Ishikawa (cell line): ENCODE results near the gene SAPCD2.

Source experiments
- CEBPB ChIP-seq: IDR thresholded peaks from 2 replicates; pipeline ENCODE4 v1.6.1; 2012
- EP300 ChIP-seq: IDR thresholded peaks from 2 replicates; pipeline ENCODE4 v1.6.1; 2012; ENCODE audit warnings: borderline replicate concordance
- MAX ChIP-seq: IDR thresholded peaks from 2 replicates; pipeline ENCODE4 v1.6.1; 2012
- REST ChIP-seq: IDR thresholded peaks from 2 replicates; pipeline ENCODE4 v1.6.1; 2012; ENCODE audit warnings: low read depth, mild to moderate bottlenecking
- TAF1 ChIP-seq: IDR thresholded peaks from 2 replicates; pipeline ENCODE4 v1.6.1; 2012; ENCODE audit warnings: low read depth, mild to moderate bottlenecking
- TEAD4 ChIP-seq: IDR thresholded peaks from 2 replicates; pipeline ENCODE4 v1.6.1; 2012
- USF1 ChIP-seq: IDR thresholded peaks from 2 replicates; pipeline ENCODE4 v1.6.1; 2012
- ZBTB7A ChIP-seq: IDR thresholded peaks from 2 replicates; pipeline ENCODE4 v1.6.1; 2012; ENCODE audit warnings: low read depth

- TF ChIP-seq EP300: no peak
- TF ChIP-seq REST: no peak
- no peak for TF ChIP-seq TEAD4
- no peak for TF ChIP-seq CEBPB
- TF ChIP-seq MAX: no peak
- no peak for TF ChIP-seq TAF1
- no peak for TF ChIP-seq USF1
- 0 out of 2 replicates have a peak, but pooled peaks have one; percentile 10 for TF ChIP-seq ZBTB7A
These were observed 35.4 kb downstream of the SAPCD2 start for GRCh38 chr9:137034709-137035506.
